ENCODE measurements around the gene FBXW4. TPM values are rescaled to one million over a fixed set of nuclear protein-coding genes. Genes with fewer than 3 reads are reported as not detected.

FBXW4 gene
- total and polyA plus RNA-seq, 7 experiments from 2014 or later = 6.1 to 105 (median 73.2) TPM

DNA sequence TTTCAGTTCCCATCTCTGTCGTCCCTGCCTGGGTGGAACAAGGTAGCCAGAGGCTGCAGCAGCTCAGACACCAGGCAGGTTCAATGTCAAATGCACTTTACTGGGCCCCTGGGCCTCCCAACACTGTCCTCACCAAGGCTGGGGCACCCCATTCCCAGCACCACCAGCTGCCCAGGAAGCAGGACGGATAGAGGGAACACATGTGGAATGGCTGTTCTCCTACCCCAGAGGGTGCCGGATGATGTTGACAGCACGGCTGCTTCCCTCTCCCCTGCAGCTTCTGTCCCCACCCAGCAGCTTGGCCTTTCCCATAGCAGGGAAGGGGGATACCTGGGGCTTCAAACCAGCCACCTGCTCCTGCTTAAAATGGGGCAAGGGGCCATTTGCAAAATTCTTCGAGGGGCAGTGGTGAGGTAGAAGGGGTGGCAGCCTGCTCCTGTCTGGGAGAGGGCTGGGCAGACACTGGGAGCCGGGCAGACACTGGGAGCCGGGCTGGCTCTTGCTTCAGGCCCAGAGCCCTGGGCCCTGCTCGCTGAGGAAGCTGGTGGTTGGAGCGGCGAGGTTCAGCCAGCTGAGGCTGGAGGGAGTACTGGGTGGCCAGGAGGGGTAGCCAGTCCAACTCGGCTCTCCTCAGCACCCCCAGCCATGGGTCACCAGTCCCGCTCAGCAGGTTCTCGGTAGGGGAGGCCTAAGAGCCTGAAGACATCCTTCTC, 116.0 kb downstream of the FBXW4 start:
- ChIA-PET POLR2A (no interaction called here), CTCF (no interaction called here)
- Histone ChIP-seq H3K9me3 (ENCODE audit: control insufficient read depth in 2 of 3, low read length in 3 of 3) (no peaks in the 10 kb centered on the region), H3K27me3 (ENCODE audit: control insufficient read depth in 2 of 2, insufficient read depth in 2 of 2, low read length in 2 of 2) (no peaks in the 10 kb centered on the region), H3K27ac (ENCODE audit: low read depth, low read length) (no peak overlapping the region), H3K36me3 (ENCODE audit: control insufficient read depth in 2 of 3, insufficient read depth in 3 of 3, low read length in 3 of 3) (peaks cover 0 to 73% (median 0%) of the 10 kb centered on the region in 3 experiments), H3K4me1 (ENCODE audit: control insufficient read depth in 2 of 2, insufficient read depth in 2 of 2, low read length in 2 of 2) (no peaks in the 10 kb centered on the region), H3K4me3 (ENCODE audit: low read length) (no peak overlapping the region)
- no peaks in the 10 kb centered on the region for H3K9me3 Mint-ChIP-seq
- peaks cover 0 to 6% (median 0%) of the 10 kb centered on the region in 7 donors for H3K4me1 Mint-ChIP-seq
- no peak overlapping the region for H3K4me3 Mint-ChIP-seq
- no peak for ATAC-seq
- peaks cover 0 to 16% (median 2%) of the 10 kb centered on the region in 5 donors for H3K36me3 Mint-ChIP-seq
- H3K27ac Mint-ChIP-seq = no peak overlapping the region
- intact Hi-C loops (cut with micrococcal nuclease) = no loop called here
- H3K27me3 Mint-ChIP-seq = no peaks in the 10 kb centered on the region
- no peak for DNase-seq

DNA sequence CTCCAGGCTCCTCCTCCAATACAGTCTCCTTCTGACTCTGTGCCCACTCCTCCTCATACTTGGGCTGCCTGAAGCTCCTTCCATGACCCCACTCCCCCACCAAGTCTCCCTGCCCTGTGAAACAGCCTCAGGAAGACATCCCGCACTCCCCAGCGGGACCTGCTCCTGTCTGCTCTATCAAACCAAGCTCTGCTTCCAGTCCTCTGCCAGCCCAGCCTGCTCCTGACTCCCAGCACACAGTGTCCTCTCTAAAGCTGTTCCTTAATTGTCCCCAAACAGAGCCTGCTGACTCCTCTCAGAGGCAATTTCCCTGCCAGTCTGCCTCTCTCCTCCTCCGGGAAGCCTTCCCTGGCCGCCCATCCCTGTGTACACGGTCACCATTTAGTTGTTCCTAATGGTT, 116.8 kb downstream of the FBXW4 start:
- Mint-ChIP-seq H3K4me1 (peaks cover 0 to 4% (median 0%) of the 10 kb centered on the region in 7 donors), H3K27me3 (no peaks in the 10 kb centered on the region), H3K4me3 (no peak overlapping the region), H3K36me3 (peaks cover 0 to 10% (median 2%) of the 10 kb centered on the region in 5 donors), H3K27ac (peak overlapping the region in 3 of 9 donors; percentile 18 to 43 (median 38)), H3K9me3 (no peaks in the 10 kb centered on the region)
- intact Hi-C loops (cut with micrococcal nuclease) = no loop called here
- ChIA-PET CTCF (interaction anchor here (0.6 to 0.7 kb wide), 2 partner anchors 39 to 297 kb away, joined by 3 read pairs; no protein-coding TSS in a partner anchor), POLR2A (interaction anchor here (1.0 kb wide), 1 partner anchor 10 kb away, joined by 3 read pairs; the partner anchor contains the start of genes DPCD and POLL)
- H3K27ac ChIP-seq (ENCODE audit: low read depth, low read length) = no peak overlapping the region
- no peaks in the 10 kb centered on the region for H3K4me1 ChIP-seq (ENCODE audit: control insufficient read depth in 2 of 2, insufficient read depth in 2 of 2, low read length in 2 of 2)
- ATAC-seq = no peak
- H3K36me3 ChIP-seq (ENCODE audit: control insufficient read depth in 2 of 3, insufficient read depth in 3 of 3, low read length in 3 of 3) = peaks cover 0 to 65% (median 0%) of the 10 kb centered on the region in 3 experiments
- H3K9me3 ChIP-seq (ENCODE audit: control insufficient read depth in 2 of 3, low read length in 3 of 3) = no peaks in the 10 kb centered on the region
- no peak for DNase-seq
- no peaks in the 10 kb centered on the region for H3K27me3 ChIP-seq (ENCODE audit: control insufficient read depth in 2 of 2, insufficient read depth in 2 of 2, low read length in 2 of 2)
- no peak overlapping the region for H3K4me3 ChIP-seq (ENCODE audit: low read length)

DNA sequence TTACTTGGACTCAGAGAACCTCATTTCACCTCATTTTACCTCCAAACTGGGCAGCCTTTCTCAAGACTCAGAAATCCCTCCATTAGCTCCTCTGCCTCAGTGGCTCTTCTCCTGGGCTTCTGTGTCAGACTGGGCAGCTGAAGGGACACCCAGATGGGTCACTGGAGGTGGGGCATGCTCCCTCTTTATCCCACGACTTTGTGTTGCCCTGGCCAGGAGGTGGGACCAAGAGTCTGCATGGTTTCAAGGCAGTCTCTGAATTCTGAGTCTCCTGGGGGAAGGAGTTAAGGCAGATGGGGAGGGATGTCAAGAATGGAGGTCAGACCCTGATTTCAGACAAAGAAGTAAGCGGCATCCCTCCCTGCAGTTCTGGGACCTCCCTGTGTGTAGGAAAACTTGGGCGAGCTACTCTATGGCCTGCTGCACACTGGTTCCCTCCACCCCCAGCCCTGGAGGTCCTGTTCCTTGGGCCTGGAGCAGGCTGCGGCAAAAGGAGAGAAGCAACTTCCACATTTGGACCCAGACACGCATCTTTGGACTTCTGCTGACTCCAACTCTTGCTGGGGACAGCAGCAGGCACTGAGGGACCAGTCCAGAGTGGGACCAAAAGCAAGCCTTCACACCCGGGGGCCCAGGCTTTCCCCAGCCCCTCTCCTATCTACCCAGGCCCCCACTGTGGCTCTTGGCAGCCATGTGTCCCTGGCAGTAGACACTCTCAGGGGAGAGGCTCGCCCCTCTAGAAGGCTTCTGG, 117.7 kb downstream of the FBXW4 start:
- Histone ChIP-seq H3K9me3 (ENCODE audit: control insufficient read depth in 2 of 3, low read length in 3 of 3) (no peaks in the 10 kb centered on the region), H3K4me1 (ENCODE audit: control insufficient read depth in 2 of 2, insufficient read depth in 2 of 2, low read length in 2 of 2) (no peaks in the 10 kb centered on the region), H3K36me3 (ENCODE audit: control insufficient read depth in 2 of 3, insufficient read depth in 3 of 3, low read length in 3 of 3) (peaks cover 0 to 56% (median 0%) of the 10 kb centered on the region in 3 experiments), H3K27ac (ENCODE audit: low read depth, low read length) (no peak overlapping the region), H3K4me3 (ENCODE audit: low read length) (no peak overlapping the region), H3K27me3 (ENCODE audit: control insufficient read depth in 2 of 2, insufficient read depth in 2 of 2, low read length in 2 of 2) (no peaks in the 10 kb centered on the region)
- ChIA-PET CTCF (interaction anchor here (0.6 to 0.7 kb wide), 2 partner anchors 38 to 296 kb away, joined by 3 read pairs; no protein-coding TSS in a partner anchor), POLR2A (interaction anchor here (1.0 kb wide), 1 partner anchor 11 kb away, joined by 3 read pairs; the partner anchor contains the start of genes DPCD and POLL)
- H3K27me3 Mint-ChIP-seq = no peaks in the 10 kb centered on the region
- peaks cover 0 to 2% (median 0%) of the 10 kb centered on the region in 11 donors for H3K9me3 Mint-ChIP-seq
- peaks cover 0 to 4% (median 0%) of the 10 kb centered on the region in 7 donors for H3K4me1 Mint-ChIP-seq
- no peak overlapping the region for H3K27ac Mint-ChIP-seq
- no peak overlapping the region for H3K4me3 Mint-ChIP-seq
- no peak for DNase-seq
- no peak for ATAC-seq
- H3K36me3 Mint-ChIP-seq = peaks cover 0 to 13% (median 2%) of the 10 kb centered on the region in 5 donors
- intact Hi-C loops (cut with micrococcal nuclease) = no loop called here

DNA sequence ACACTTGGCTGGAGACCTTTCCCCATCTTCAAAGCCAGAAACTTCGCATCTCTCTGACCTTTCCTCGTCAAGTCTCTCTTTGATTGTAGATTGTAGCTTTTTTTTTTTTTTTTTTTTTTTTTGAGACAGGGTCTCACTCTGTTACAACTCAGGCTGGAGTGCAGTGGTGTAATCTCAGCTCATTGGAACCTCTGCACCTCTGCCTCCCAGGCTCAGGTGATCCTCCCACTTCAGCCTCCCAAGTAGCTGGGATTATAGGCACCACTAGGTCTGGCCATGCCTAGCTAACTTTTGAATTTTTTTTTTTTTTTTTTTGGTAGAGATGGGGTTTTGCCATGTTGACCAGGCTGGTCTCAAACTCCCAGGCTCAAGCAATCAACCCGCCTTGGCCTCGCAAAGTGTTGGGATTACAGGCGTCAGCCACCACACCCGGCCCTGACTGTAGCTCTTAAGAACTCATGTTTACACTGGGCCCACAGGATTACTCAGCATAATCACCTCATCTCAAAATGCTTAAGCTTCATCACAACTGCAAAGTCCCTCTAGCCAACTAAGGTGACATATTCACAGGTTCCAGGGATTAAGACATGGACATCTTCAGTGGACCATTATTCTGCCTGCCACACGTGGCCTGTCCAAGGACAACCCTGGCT, 118.6 kb downstream of the FBXW4 start:
- H3K27me3 Mint-ChIP-seq = no peaks in the 10 kb centered on the region
- peak overlapping the region in 1 of 9 donors; percentile 33 for H3K27ac Mint-ChIP-seq
- DNase-seq (no peak), ATAC-seq (no peak)
- Histone ChIP-seq H3K4me3 (ENCODE audit: low read length) (no peak overlapping the region), H3K27ac (ENCODE audit: low read depth, low read length) (no peak overlapping the region), H3K4me1 (ENCODE audit: control insufficient read depth in 2 of 2, insufficient read depth in 2 of 2, low read length in 2 of 2) (no peaks in the 10 kb centered on the region), H3K27me3 (ENCODE audit: control insufficient read depth in 2 of 2, insufficient read depth in 2 of 2, low read length in 2 of 2) (no peaks in the 10 kb centered on the region), H3K9me3 (ENCODE audit: control insufficient read depth in 2 of 3, low read length in 3 of 3) (no peaks in the 10 kb centered on the region), H3K36me3 (ENCODE audit: control insufficient read depth in 2 of 3, insufficient read depth in 3 of 3, low read length in 3 of 3) (peaks cover 0 to 49% (median 0%) of the 10 kb centered on the region in 3 experiments)
- peaks cover 0 to 4% (median 0%) of the 10 kb centered on the region in 7 donors for H3K4me1 Mint-ChIP-seq
- peaks cover 0 to 13% (median 0%) of the 10 kb centered on the region in 5 donors for H3K36me3 Mint-ChIP-seq
- H3K4me3 Mint-ChIP-seq = no peak overlapping the region
- CTCF ChIA-PET = interaction anchor here (0.7 kb wide), 1 partner anchor 794 kb away, joined by 4 read pairs; no protein-coding TSS in a partner anchor
- peaks cover 0 to 2% (median 0%) of the 10 kb centered on the region in 11 donors for H3K9me3 Mint-ChIP-seq
- intact Hi-C loops (cut with micrococcal nuclease) = no loop called here
- POLR2A ChIA-PET = no interaction called here

DNA sequence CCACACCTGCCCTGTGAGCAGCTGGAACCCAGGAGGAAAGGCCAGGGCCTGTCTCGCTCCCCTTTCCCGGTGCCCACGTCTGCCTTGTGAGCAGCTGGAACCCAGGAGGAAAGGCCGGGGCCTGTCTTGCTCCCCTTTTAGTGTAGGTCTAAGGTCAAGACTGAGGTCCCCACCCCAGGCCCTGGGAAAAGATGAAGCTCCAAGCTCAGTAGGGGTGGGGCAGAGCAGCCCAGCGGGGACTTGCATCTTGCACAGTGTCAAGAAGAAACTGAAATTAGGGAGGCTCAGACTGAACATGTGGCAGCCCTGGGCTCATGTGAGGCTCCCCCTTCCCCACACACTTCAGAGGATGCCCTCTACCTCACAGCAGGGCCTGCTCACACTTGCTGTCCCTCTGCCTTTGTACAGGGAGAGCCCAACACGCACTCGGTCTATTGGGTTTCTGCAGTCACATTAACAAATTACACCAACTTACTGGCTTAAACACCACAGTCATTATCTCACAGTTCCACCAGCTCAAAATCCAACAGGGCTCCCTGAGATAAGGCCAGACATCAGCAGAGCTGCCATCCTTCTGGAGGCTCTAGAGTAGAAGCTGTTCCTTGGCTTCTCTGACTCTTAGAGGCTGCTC, 119.3 kb downstream of the FBXW4 start:
- POLR2A ChIA-PET = no interaction called here
- H3K4me1 ChIP-seq (ENCODE audit: control insufficient read depth in 2 of 2, insufficient read depth in 2 of 2, low read length in 2 of 2) = peaks cover under 1 to 3% of the 10 kb centered on the region in 2 donors
- peaks cover 0 to 2% (median 0%) of the 10 kb centered on the region in 11 donors for H3K9me3 Mint-ChIP-seq
- CTCF ChIA-PET = interaction anchor here (0.7 kb wide), 1 partner anchor 795 kb away, joined by 4 read pairs; no protein-coding TSS in a partner anchor
- no peaks in the 10 kb centered on the region for H3K27me3 Mint-ChIP-seq
- no peaks in the 10 kb centered on the region for H3K27me3 ChIP-seq (ENCODE audit: control insufficient read depth in 2 of 2, insufficient read depth in 2 of 2, low read length in 2 of 2)
- no peak for ATAC-seq
- H3K27ac ChIP-seq (ENCODE audit: low read depth, low read length) = no peak overlapping the region
- H3K4me1 Mint-ChIP-seq = peaks cover 0 to 7% (median 0%) of the 10 kb centered on the region in 7 donors
- intact Hi-C loops (cut with micrococcal nuclease) = no loop called here
- no peak overlapping the region for H3K4me3 ChIP-seq (ENCODE audit: low read length)
- H3K4me3 Mint-ChIP-seq = no peak overlapping the region
- DNase-seq = no peak
- peaks cover 0 to 13% (median 0%) of the 10 kb centered on the region in 5 donors for H3K36me3 Mint-ChIP-seq
- H3K9me3 ChIP-seq (ENCODE audit: control insufficient read depth in 2 of 3, low read length in 3 of 3) = no peaks in the 10 kb centered on the region
- peak overlapping the region in 2 of 9 donors; percentile 33 to 38 for H3K27ac Mint-ChIP-seq
- peaks cover 0 to 42% (median 0%) of the 10 kb centered on the region in 3 experiments for H3K36me3 ChIP-seq (ENCODE audit: control insufficient read depth in 2 of 3, insufficient read depth in 3 of 3, low read length in 3 of 3)

DNA sequence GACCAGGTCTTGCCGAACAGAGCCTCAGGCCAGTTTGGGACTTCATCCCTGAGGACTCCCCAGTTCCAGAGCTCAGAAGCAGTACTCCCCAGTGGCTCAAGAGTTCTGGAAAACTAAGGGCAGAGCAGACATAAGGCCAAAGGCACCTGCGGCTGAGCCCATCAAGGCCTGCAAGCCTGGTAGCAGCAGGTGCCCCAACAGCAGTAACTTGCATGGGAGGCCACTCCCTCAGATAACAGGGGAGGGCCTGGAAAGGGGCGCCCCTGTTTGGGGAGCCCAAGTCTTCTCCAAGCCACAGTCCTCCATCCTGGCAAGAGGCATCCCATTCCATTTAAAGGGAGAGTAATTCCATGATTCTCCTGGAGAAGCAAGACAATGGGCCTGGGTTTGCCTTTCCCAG, 119.9 kb downstream of the FBXW4 start:
- Histone ChIP-seq H3K27me3 (ENCODE audit: control insufficient read depth in 2 of 2, insufficient read depth in 2 of 2, low read length in 2 of 2) (no peaks in the 10 kb centered on the region), H3K4me1 (ENCODE audit: control insufficient read depth in 2 of 2, insufficient read depth in 2 of 2, low read length in 2 of 2) (peaks cover 4 to 7% of the 10 kb centered on the region in 2 donors), H3K4me3 (ENCODE audit: low read length) (no peak overlapping the region), H3K9me3 (ENCODE audit: control insufficient read depth in 2 of 3, low read length in 3 of 3) (no peaks in the 10 kb centered on the region), H3K27ac (ENCODE audit: low read depth, low read length) (no peak overlapping the region), H3K36me3 (ENCODE audit: control insufficient read depth in 2 of 3, insufficient read depth in 3 of 3, low read length in 3 of 3) (peaks cover 0 to 36% (median 0%) of the 10 kb centered on the region in 3 experiments)
- Mint-ChIP-seq H3K27me3 (no peaks in the 10 kb centered on the region), H3K36me3 (peaks cover 0 to 13% (median 0%) of the 10 kb centered on the region in 5 donors), H3K4me1 (peaks cover 0 to 7% (median 0%) of the 10 kb centered on the region in 7 donors), H3K9me3 (peaks cover 0 to 2% (median 0%) of the 10 kb centered on the region in 11 donors), H3K27ac (no peak overlapping the region), H3K4me3 (peak overlapping the region in 1 of 10 donors; percentile 29)
- DNase-seq = no peak
- intact Hi-C loops (cut with micrococcal nuclease) = no loop called here
- no peak for ATAC-seq
- POLR2A ChIA-PET = no interaction called here
- CTCF ChIA-PET = no interaction called here
